NCI-H774 (cell line): ENCODE measurements around the gene ECEL1.
A peak's percentile ranks its signal among the peaks of the same experiment; 100 is the strongest.

Experiments used
- DNase-seq: peaks from one replicate; lab custom pipeline; 2025; lab: John Stamatoyannopoulos, UW

Gene ECEL1

DNA sequence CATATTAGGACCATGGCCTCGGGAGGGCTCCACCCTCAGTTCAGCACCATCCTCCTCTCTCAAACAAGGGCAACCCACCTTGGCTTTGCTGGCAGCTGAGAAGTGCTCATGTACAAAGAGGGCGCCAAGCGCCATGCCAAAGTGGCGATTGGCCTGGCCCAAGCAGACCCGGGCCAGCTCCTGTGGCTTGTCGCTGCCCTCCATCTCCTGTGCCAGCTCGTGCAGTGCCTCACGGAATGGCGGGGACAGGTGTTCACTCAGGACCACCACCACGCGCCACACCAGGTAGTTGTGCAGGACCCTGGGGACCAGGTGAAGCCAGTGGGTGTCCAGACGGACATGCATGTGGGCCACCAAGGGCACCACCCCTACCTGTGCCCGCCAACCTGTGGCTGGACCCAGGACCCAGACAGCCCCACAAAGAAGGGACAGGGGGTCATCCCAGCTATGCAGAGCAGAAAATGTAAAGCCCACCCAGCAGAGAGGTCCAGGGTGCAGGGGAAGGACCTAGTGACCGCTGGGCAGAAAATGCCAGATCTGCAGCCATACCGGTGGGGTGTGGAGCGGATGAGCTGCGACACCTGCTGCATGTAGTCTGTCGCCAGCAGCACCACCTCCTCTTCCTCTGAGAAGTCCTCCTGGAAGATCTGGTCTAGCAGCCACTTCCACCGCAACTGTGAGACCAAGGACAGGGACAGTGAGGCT, 3.6 kb downstream of the ECEL1 start:
- no peak for DNase-seq

DNA sequence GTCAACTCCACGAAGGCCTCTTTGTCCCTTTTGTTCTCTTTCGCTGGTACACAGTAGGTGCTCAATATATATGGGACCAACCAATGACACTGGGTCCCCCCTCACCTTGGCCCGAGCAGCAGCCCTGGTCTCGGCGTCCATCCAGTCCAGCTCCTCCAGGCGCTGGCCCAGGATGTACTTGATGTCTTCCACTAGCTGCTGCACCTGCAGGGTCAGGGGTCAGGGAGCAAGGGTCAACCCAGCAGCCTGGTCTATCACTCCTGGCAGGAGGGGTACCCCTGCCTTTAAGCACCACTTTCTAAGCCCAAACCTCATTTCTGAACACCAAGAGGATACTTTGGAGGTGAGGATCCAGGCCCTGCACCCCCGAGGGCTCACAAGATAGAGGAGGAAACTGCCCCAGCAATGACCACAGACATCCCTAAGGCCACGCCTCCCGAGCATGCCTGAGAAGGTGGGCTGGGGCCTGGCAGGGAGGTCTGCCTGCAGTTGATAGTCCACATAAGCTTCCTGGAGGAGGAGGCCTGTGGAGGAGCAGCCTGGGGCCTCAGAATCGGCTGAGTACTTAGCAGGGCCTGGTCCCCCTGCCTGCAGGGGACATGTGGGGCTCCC, 4.2 kb downstream of the ECEL1 start:
- DNase-seq: no peak

DNA sequence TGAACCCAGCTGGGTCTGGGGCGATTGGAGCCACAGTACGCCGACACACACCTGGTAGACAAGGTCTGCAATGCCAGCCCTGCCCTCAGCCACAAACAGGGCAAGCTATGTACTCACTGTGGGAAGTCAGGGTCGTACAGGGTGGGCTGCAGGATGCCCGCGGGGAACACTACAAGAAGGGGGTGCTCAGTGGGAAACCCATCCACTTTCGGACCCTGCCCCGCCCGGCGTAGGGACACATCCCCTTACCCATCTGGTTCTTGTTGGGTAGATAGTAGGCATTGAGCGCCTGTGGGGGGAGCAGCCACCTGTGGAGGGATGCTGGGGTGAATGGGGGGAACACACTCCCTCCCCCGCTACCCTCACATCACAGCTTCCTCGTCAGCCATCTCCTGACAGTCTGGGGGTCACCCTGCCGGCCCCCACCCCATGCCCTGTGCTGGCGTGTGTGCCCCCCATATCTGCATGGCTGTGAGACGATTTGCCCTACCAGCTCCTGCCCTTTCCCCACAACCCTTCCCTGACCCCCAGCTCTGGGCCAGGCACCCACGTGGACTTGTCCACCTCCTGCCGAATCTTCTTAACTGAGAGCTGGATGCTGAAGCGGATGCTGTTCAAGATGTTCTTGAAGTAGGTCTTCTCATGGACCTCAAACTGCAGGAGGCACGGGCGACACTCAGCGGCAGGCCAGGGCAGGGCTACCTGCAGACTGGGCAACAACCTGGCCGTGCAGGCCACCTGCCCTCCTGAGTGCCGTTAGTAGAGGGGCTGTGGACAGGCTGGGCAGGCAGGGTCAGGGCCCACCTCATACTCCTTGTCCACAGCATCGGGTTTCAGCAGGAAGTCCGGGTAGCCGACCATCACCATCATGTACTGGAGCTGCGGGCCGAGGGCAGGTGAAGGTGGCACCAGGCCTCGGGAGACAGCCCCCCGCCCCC, 5.1 kb downstream of the ECEL1 start:
- DNase-seq: no peak

DNA sequence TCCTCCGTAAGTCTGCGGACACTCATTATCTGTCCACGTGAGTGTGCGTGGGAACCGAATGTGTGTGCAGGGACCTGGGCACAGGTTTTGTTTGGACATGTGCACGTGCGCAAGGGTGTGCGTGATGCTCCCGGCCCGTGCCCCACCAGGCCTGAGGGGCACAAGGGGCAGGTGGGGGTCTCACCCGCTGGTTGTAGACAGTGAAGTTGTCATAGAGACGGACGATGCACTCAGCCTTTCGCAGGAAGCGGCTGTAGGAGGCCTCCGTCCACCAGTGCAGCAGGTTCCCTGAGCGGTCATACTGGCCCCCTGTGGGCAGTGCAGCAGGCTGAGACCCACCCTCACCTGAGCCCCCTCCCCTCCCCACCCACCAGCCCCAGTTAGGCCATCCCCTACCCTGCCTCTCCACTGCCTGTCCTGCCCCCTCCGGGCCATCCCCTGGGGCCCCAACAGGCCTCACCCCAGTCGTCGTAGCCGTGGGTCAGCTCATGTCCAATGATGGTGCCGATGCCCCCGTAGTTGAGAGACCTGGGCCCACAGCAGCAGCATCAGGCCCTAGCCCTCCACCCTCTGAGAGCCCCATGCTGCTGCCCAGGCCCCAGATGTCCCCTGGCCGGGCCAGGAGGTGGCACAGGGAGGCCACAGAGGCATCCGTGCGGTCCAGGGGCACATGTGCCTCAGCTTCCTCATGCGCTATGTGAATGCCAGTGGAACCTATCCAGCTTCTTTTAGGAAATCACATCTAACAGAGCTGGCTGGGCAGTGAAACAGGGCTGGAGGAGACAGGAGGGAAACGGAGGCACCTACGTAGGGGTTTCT, 6.1 kb downstream of the ECEL1 start:
- DNase-seq: no peak

DNA sequence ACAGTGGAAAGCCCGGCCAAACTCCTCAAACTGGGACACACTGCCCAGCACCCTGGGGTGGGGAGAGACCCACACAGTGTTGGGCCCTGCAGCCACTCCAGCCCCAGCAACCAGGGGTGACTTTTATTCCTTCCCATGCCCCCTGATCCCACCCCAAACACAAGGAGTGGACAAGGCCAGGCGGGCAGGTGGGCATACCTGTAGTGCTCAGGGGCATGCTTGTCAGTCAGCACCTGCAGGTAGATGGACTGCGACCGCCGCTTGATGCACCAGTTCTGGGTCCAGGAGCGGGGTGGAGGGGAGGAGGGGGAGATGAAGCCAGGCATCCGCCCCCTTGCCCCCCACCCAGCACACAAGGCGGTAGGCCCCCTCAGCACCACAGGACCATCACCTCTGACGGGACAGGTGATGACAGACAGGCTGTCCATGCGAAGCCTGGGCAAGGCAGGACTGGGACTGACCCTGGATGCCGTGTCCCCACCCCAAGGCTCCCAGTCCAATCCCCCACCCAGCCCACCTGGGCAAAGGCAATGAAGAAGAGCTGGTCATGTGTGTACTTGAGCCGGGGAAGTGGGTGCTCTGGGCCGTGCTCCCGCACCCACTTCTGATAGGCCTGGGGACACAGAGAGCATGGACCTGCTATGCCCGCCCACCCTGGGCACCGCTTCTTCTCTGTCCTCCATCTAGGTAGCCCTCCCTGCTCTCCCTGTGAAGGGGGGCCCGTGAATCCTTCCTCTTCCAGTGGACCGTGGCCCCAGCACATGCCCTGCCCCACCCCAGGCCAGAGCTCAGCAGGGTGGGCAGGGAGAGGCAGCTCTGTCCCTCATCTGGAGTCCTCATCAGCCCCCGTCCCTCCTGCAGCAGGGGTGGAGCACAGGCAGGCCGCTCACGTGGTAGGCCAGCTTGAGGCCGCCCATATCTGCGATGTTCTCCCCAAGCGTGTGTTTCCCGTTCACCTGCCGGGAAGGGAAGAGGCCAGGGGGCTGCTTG, 7.1 kb downstream of the ECEL1 start:
- no peak for DNase-seq

DNA sequence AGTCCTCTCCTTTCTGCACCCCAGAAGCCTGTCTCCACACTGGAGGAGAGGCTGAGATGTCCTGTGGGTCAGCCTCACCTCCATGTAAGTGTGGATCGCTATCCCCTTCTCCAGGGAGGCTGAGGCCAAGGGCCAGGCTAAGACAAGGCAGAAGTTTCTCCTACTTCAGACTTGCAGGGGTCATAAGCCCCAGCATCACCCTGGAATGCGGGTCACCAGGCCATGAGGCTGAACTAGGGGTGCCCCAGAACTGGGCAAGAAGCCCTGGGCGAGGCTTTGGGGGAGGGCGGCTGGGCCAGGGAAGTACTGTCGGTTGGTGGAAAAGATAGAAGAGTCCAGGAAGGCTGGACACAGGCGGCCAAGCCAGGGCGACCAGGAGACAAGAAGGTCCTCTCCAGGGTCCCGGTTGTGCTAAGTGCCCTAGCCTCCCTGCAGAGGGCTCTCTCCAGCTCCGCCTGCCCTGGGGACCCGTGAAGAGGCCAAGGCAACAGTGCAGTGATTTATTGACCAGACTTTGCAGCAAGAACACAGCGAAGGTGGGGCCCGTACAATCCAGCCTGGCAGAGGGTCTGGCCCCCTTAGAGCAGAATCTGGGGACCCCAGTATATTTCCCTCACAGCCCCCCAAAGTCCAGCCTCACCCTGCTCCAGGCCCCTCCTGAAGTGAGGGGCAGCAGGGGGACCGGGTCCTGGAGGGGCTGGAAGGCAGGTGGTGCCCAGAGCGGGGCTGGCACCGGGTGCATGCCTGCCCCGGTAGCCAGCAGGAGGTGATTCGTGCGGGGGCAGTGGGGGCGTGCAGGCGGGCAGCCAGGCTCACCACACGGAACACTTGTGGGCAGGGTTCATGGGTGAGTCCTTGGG, 8.1 kb downstream of the ECEL1 start:
- no peak for DNase-seq

DNA sequence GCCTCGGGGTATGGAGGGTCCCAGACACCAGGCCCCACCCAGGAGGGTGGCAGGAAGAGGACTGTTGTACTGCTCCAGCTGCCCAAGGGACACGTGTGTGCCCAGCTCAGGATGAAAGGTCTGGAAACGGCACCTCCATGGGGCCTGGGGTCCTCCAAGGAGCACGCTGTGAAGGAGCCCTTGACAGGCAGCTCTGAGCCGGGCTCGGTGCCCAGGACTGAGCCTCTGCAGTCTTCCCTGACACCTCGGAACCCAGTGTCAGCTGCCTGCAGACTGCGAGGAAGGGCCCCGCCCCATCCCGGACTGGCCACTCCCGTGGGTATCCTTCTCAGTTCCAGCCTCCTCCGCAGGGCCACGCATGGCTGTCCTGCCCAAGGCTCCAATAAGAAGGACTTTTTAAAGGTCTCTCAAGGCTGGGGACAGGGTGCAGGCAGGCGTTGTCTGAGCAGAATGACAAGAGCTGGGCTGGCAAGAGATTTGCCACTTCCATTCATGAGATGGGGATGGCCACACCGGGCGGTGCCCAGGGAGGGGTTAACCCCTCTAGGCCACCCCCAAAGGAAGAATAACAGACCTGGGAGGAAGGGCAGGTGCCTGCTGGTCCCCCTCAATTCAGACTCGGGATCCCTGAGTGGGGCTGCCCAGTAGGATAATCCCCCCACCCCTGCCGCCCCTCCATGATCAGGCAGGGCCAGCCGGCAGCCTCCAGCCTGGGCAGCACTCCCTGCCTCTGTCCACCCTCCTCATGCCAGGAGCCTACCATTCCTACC, 8.9 kb downstream of the ECEL1 start:
- DNase-seq: no peak

DNA sequence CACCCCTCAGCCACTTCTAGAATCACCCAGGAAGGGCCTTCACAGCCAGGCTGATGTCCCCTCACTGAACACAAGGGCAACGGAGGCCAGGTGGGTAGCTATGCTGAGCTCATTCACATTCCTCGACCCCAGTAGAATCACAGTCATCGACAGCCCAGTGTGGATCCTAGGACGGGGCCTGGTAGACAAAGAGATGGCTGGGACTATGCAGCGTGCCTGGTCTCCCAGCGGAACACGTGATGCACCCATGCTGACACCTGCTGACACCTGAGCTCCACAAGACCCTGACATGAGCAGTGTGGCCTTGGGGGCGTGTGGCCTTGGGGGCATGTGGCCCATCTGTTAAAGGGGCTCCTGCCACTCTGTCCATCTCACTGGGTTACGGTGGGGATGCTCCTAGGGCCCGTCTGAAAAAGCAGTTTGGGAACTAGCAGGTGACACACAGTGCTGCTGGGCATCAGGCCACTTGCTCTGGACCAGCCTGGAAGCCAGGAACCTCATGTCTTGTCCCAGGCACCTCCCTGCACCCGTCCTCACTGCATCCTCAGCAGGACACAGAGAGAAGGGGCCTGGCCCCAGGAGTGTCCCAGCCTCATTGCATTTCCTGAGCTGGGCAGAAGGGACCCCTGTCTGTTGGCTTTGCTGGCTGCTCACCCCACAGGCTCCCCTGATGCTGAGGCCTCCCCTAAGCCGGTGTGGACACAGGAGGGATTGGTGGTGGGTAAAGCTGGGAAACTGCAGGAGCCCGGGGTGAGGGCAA, 9.7 kb downstream of the ECEL1 start:
- no peak for DNase-seq

DNA sequence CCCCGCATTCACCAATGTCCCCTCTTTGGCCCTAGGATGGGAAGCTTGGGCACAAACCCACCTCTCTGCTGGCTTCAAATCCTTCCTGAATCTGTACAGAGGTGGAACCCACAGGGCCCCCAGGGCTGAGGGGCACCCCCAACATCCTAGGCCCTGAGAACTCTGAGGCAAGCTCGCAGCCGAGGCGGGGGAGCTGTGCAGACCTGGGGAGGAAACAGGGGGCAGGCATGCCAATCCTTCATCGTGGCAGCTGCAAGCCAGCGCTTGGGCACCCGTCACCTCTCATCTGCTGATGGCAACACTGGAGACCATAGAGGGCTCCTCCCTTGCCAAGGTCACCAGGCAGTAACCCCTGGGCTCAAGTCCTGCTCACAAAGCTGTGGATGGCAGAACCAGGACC, 10.8 kb downstream of the ECEL1 start:
- DNase-seq: no peak

DNA sequence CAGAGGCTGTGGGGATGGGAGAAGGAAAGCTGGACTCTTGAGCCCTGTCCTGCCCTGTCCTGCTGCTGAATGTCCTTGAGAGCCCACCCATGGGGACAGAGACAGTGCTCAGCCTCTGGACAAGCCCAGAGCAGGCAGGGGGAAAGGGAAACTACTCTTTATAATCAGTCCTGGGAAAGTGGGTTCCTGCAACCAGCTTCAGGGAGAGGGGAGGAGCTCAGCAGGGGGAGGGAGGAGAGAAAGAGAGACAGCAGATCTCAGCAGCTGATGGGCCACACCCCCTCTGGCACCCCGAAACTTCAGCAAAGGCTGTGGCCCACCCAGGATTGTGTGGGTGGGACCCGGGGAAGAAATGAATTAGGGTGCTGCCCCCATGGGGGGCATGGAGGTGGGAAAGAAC, 11.6 kb downstream of the ECEL1 start:
- DNase-seq: no peak

DNA sequence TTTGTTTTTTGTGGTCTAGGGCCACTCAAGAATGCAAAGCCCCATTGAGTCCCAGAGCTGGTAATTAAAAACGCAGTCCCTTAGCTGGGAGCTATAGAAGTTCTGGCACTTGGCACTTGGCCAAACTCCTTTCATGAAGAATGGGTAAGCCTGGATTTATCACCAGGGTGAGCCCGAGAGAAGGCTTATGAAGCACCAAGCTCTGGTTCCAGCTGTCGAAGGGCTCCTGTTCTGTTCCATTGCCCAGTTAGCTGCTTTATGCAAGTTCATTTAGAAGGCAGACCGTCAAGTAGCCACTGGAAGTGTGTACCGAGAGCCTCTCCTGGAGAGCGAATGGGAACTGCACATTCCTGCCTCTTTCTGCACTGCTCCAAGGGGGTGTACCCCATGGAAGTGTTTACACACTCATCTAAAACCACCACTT, 14.2 kb downstream of the ECEL1 start:
- peak; percentile 12 for DNase-seq

DNA sequence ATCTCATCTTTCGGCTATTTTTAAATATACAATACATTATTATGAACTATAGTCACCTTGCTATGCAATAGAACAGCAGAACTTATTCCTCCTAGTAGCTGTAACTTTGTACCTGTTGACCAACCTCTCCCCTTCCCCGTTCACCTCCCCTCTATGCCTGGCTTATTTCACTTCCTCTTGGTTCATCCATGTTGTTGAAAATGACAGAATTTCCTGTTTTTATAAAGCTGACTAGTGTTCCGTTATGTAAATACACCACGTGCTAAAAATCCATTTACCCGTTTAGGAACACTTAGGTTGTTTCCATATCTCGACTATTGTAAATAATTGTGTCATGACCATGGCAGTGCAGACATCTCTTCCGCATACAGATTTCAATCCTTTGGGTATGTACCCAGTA, 21.4 kb downstream of the ECEL1 start:
- DNase-seq: no peak

DNA sequence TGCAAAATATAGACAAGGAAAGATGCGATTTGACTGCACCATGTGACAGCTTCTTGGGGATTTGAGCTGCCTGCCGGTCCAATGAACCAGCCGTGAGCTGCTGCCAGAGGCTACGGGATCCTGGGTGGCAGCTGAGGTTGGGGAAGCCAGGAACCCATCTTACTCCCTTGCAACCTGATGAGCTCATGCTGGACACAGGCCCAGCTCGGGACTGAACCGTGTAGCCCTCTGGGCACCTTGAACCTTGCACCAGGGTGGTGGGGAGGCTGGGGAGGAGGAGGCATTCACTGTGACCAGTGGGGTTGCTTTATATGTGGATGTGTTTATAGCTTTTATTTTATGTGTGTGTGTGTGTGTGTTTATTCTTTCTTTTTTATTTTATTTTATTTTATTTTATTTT, 22.6 kb downstream of the ECEL1 start:
- DNase-seq: no peak

DNA sequence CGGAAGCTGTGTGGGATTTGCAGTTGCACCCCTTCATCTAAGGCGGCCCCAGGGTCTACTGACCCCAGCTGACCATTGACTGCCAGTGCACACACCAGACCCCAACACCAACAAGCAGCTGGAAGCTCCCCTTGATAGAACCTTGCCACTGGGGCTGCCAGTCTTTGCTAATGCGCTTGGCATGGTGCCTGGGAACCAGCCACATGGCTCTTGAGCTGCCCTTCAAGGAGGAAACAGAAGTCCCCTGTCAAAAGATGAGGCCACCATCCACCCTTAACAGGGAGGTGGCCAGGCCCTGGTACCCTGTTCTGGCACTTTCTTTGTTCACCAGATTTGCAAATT, 23.1 kb downstream of the ECEL1 start:
- DNase-seq: no peak

DNA sequence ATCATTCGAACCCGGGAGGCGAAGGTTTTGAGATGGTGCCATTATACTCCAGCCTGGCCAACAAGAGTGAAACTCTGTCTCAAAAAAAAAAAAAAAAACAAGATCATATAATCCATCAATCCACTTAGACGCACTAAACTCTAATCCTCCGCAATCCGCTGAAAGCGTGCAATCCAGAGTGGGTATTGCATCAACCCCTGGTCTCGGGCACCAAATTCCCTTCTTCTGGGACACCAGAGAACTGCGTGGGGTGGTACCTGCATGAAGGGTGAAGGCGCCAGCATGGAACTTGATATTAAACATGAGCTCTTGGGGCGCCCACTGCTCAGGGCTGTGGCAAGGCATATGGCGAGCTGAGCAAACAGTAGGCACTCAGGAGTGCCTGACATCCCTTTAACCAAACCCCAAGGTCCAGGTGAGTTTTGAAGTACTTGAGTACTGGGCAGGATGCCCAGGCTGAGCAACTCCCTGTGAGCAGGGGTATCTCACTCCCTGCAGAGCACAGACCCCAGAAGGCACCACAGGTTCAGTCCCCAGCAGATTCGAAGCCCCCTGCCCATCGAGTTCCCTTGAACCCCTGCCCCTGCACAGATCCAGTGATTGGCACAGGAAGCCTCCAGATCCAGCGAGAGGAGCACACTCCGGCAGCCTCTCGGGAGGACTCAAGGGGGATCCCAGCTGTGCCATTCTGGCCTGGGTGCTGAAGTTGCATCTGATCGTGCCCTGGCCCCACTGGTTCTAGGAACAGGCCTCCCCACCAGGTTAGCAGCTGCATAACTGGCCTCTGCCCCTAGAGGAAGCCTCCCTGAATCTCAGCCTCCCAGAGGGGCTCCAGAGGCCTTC, 23.7 kb downstream of the ECEL1 start:
- no peak for DNase-seq

DNA sequence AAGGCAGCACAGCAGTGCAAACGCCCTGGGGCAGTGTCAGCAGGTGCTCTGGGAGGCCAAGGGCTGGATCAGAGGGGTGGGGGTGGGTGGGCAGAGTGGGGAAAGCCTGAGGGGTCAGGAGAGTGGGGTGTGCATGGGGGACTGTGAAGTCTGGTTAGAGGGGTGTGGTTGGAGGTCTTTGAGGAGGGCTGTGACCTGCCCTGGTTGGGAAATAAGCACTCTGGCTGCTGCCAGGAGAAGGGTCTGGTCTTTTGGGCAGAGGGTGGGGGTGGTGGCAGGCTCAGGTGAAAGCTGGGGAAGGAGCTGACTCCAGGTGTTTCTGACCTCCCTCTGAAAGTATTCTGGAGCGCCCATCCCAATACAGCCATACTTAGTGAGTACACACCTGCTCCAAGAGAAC, 27.5 kb downstream of the ECEL1 start:
- DNase-seq: no peak

DNA sequence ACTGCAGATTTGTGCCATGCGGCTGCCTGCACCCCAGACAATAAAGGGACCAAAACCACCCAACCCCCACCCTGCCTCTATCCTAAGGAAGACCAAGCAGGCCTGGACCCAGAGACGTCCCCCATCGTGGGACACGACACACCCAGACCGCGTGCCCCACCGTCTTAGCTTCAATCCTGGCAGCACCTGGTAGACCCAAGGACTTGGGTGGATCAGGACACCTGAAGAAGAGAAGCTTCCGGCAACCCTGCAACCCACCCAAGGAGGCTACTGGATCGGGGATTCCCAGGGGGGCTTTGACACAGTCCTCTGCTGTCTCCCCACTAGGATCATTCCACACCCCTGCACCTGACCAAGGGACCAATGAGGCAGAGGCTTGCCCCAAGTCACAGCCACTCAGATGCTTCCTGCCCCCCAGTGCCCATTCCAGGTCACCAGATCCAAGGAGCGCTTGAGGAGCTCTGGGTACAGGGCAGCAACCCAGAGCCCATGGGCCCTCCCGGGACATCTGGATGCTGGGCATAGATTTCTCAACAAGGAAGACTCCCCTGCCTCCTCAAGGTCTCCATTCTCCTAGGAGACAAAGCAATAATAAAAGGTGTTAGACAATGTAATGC, 28.1 kb downstream of the ECEL1 start:
- no peak for DNase-seq
